Heart left ventricle (tissue), 13 donors: ENCODE measurements around the gene BLID.

Experiments used
- CTCF ChIP-seq, 12 donors: fragments of 200-600 bp; sonication (generic) in 4 of 12; IDR thresholded peaks; one replicate each; pipeline versions ENCODE4 v1.5.0 to v1.8.0; 2018 to 2022; ENCODE audit warnings: antibody characterized with exemption in 12 of 12, mild to moderate bottlenecking in 5 of 12
- POLR2A ChIP-seq, 2 donors: fragments of 450-650 bp; IDR thresholded peaks; one replicate each; pipeline ENCODE4 v1.6.1; 2017; ENCODE audit warnings: antibody characterized with exemption in 2 of 2, mild to moderate bottlenecking in 2 of 2, moderate library complexity in 2 of 2
- donor health status: ischemic (EF 13 %, LVEDD 7.1; RV severe dilation, severe dysfunction).
- donor health status: DM: no; HTN: yes; CAD: no.
- donor health status: DM: no; HTN: no; CAD: no.
- donor health status: ischemic (EF 25% LVEDD 6.9; RV normal size, moderate dysfunction).
- donor health status: ischemic (EF 25% LVEDD 5.7; RV mildly dilated, moderate dysfunction).
- donor health status: ischemic (EF 35%, LVEDD 5.7; RV mildly dilated, moderate dysfunction).
- donor health status: nonischemic (EF 11% LVEDD 7.7; RV severe dilation, severe dysfunction).
- donor health status: DM: yes; HTN: yes; CAD: no.
- donor health status: PGD.
- donor health status: ischemic (EF 29% LVEDD 5.4; RV normal size, mild dysfunction).
- donor health status: nonischemic (EF 23%, LVEDD 6.1; RV moderate dilation, normal function).

GRCh38 chr11:122140500-122140899 lies 24.5 kb upstream of the BLID start:
- TF ChIP-seq CTCF (IDR thresholded peaks at IDR 0.05) (no peak), POLR2A (IDR thresholded peaks at IDR 0.05) (no peak)
